HepG2 (cell line): Measurements from ENCODE around the gene ADCY7. TPM values are rescaled to one million over a fixed set of nuclear protein-coding genes. Genes with fewer than 3 reads are reported as not detected.

ENCODE experiments used
- ATAC-seq: fragments of 200-7000 bp; cut with Tn5 transposase; 3 replicates; pipeline ENCODE4 v1.9.1; 2020; ENCODE audit warnings: mild to moderate bottlenecking, moderate library complexity
- BruUV-seq: library from RNA; stranded (reverse); fragments of 400-500 nt; replicated peaks from 2 replicates; lab custom pipeline; 2021; lab: Mats Ljungman, UMichigan
- CTCF ChIA-PET: fragments of 300-600 bp; formaldehyde crosslinking; extraction: SDS; loops from one replicate; lab custom pipeline; 2021; ENCODE audit warnings: low total read pairs, inconsistent platforms, low intra/inter-chr PET ratio; lab: Yijun Ruan, JAX
- POLR2A ChIA-PET: fragments of 350-600 bp; sonication (Branson Sonifier 250); formaldehyde crosslinking; loops from one replicate; lab custom pipeline; 2020; ENCODE audit warnings: antibody characterized with exemption, inconsistent platforms; lab: Yijun Ruan, JAX
- DNase-seq: peaks from one replicate; pipeline ENCODE4 v3.0.0-alpha.2; 2015; ENCODE audit warnings: low spot score
- FAIRE-seq: peaks from 3 replicates; lab custom pipeline; 2011; peaks lifted over from hg19 to GRCh38; lab: Jason Lieb, UNC
- H2AFZ ChIP-seq: one replicate; pipeline ENCODE4 v1.6.1; 2011; ENCODE audit warnings: low read length, inconsistent platforms
- H3K27ac ChIP-seq: fragments of 300-600 bp; 3 replicates; pipeline ENCODE4 v1.8.0; 2011; ENCODE audit warnings: mixed run types, mild to moderate bottlenecking, mixed read lengths, low read length, inconsistent platforms; ENCODE audit not compliant: insufficient read depth; ENCODE audit errors: extremely low read length
- H3K27me3 ChIP-seq, 2 experiments: fragments of 200-600 bp in 1 of 2; 2 replicates in 1 of 2; 3 replicates in 1 of 2; pipeline versions ENCODE4 v1.6.0 to v1.8.0; 2011; ENCODE audit warnings: low read length in 2 of 2, mild to moderate bottlenecking in 2 of 2, moderate library complexity in 2 of 2, inconsistent platforms in 1 of 2; ENCODE audit not compliant: insufficient read depth in 2 of 2, control insufficient read depth in 1 of 2
- H3K36me3 ChIP-seq, 2 experiments: fragments of 200-600 bp in 1 of 2; replicated peaks in 1 of 2; 2 replicates in 1 of 2; 3 replicates in 1 of 2; pipeline versions ENCODE4 v1.5.1 to v1.8.0; 2011; ENCODE audit warnings: low read length in 2 of 2, inconsistent platforms in 1 of 2; ENCODE audit not compliant: insufficient read depth in 2 of 2, control insufficient read depth in 1 of 2
- H3K4me1 ChIP-seq: 2 replicates; pipeline ENCODE4 v1.5.1; 2012; ENCODE audit warnings: low read length, inconsistent platforms; ENCODE audit not compliant: insufficient read depth
- H3K4me2 ChIP-seq: 2 replicates; pipeline ENCODE4 v1.6.0; 2011; ENCODE audit warnings: low read depth, low read length, inconsistent platforms
- H3K4me3 ChIP-seq, 3 experiments: fragments of 200-600 bp in 1 of 3; sonication (generic), shearing (Covaris generic) in 1 of 3; replicated peaks in 1 of 3; 2 replicates each; pipeline ENCODE4 v1.5.1; 2011 to 2016; ENCODE audit warnings: low read length in 3 of 3, inconsistent platforms in 2 of 3, low read depth in 2 of 3, mild to moderate bottlenecking in 2 of 3, control low read depth in 1 of 3, mixed read lengths in 1 of 3; ENCODE audit not compliant: insufficient read depth in 1 of 3
- H3K79me2 ChIP-seq: one replicate; pipeline ENCODE4 v1.6.1; 2011; ENCODE audit warnings: low read length, inconsistent platforms; ENCODE audit not compliant: insufficient read depth
- H3K9ac ChIP-seq: 2 replicates; pipeline ENCODE4 v1.6.0; 2011; ENCODE audit warnings: mild to moderate bottlenecking, low read depth, low read length, inconsistent platforms; ENCODE audit not compliant: insufficient read depth
- H3K9me3 ChIP-seq: 2 replicates; pipeline ENCODE4 v1.5.1; 2012; ENCODE audit warnings: mild to moderate bottlenecking, low read length
- H4K20me1 ChIP-seq: 2 replicates; pipeline ENCODE4 v1.6.0; 2011; ENCODE audit warnings: inconsistent platforms, mild to moderate bottlenecking, low read length, moderate library complexity; ENCODE audit not compliant: insufficient read depth
- AKAP8 ChIP-seq: sonication (generic); formaldehyde crosslinking; IDR thresholded peaks from 2 replicates; pipeline ENCODE4 v1.5.1; 2020; ENCODE audit warnings: mild to moderate bottlenecking, missing genetic modification reagents
- ARNT ChIP-seq: fragments of 450-650 bp; IDR thresholded peaks from 2 replicates; pipeline ENCODE4 v1.6.1; 2017
- FOSL2 ChIP-seq: sonication (generic); formaldehyde crosslinking; IDR thresholded peaks from 2 replicates; pipeline ENCODE4 v1.4.0; 2020; ENCODE audit warnings: missing genetic modification reagents
- GPBP1L1 ChIP-seq: sonication (generic); formaldehyde crosslinking; IDR thresholded peaks from 2 replicates; pipeline ENCODE4 v1.5.0; 2020; ENCODE audit warnings: mild to moderate bottlenecking, missing genetic modification reagents
- GTF3A ChIP-seq: sonication (generic); formaldehyde crosslinking; conservative IDR thresholded peaks from 2 replicates; pipeline ENCODE4 v1.4.0; 2020; ENCODE audit warnings: mild to moderate bottlenecking, missing genetic modification reagents
- NAIF1 ChIP-seq: sonication (generic); formaldehyde crosslinking; IDR thresholded peaks from 2 replicates; pipeline ENCODE4 v1.5.0; 2020; ENCODE audit warnings: mild to moderate bottlenecking, missing genetic modification reagents, borderline replicate concordance
- NFYC ChIP-seq: IDR thresholded peaks from 2 replicates; pipeline ENCODE4 v1.6.1; 2016; ENCODE audit warnings: missing genetic modification reagents, missing compliant biosample characterization
- SRSF4 ChIP-seq: fragments of 200-400 bp; formaldehyde crosslinking; IDR thresholded peaks from one replicate; pipeline ENCODE4 v1.6.1; 2018; ENCODE audit warnings: mild to moderate bottlenecking, low read depth, low read length, moderate library complexity; ENCODE audit not compliant: poor library complexity, severe bottlenecking
- THAP7 ChIP-seq: sonication (generic); formaldehyde crosslinking; IDR thresholded peaks from 2 replicates; pipeline ENCODE4 v1.8.1; 2023; ENCODE audit warnings: mild to moderate bottlenecking, missing genetic modification reagents
- WIZ ChIP-seq: sonication (generic); formaldehyde crosslinking; IDR thresholded peaks from 2 replicates; pipeline ENCODE4 v1.5.1; 2020; ENCODE audit warnings: mild to moderate bottlenecking, missing genetic modification reagents
- ZFP36L2 ChIP-seq: sonication (generic); formaldehyde crosslinking; IDR thresholded peaks from 2 replicates; pipeline ENCODE4 v1.4.0; 2020; ENCODE audit warnings: missing genetic modification reagents
- ZNF317 ChIP-seq: sonication (generic); formaldehyde crosslinking; IDR thresholded peaks from 2 replicates; pipeline ENCODE4 v1.5.0; 2020; ENCODE audit warnings: mild to moderate bottlenecking, missing genetic modification reagents
- ZNF549 ChIP-seq: sonication (generic); formaldehyde crosslinking; IDR thresholded peaks from 2 replicates; pipeline ENCODE4 v1.5.0; 2020; ENCODE audit warnings: missing genetic modification reagents
- ZNF552 ChIP-seq: sonication (generic); formaldehyde crosslinking; IDR thresholded peaks from 2 replicates; pipeline ENCODE4 v1.9.0; 2022; ENCODE audit warnings: missing genetic modification reagents, mild to moderate bottlenecking, borderline replicate concordance
- ZNF598 ChIP-seq: sonication (generic); formaldehyde crosslinking; IDR thresholded peaks from 2 replicates; pipeline ENCODE4 v1.5.1; 2020; ENCODE audit warnings: mild to moderate bottlenecking, missing genetic modification reagents, borderline replicate concordance
- ZNF687 ChIP-seq: sonication (generic); formaldehyde crosslinking; IDR thresholded peaks from 2 replicates; pipeline ENCODE4 v1.5.1; 2020; ENCODE audit warnings: mild to moderate bottlenecking, missing genetic modification reagents, moderate library complexity
- ZNF891 ChIP-seq: sonication (generic); formaldehyde crosslinking; IDR thresholded peaks from 2 replicates; pipeline ENCODE4 v1.5.0; 2020; ENCODE audit warnings: mild to moderate bottlenecking, missing genetic modification reagents
- whole genome bisulfite sequencing: methylation state at CpG from one replicate; pipeline ENCODE4 v1.1.6; 2017; ENCODE audit warnings: low lambda C conversion rate; 5-methylcytosine and 5-hydroxymethylcytosine counted together
- in situ Hi-C: cut with HindIII; loops from 2 replicates; pipeline ENCODE4 v1.10.0; 2017; ENCODE audit warnings: low pct_unique_long_range_greater_than_20kb; ENCODE audit not compliant: extremely low pct_ligation_motif_present
- intact Hi-C: fragments of 100-400 bp; cut with micrococcal nuclease; formaldehyde crosslinking; loops from one replicate; pipeline ENCODE4 v1.10.0; 2022; ENCODE audit not compliant: unreplicated experiment
- polyA plus RNA-seq, 8 experiments: library from polyadenylated mRNA; depleted of rRNA in 3 of 8; stranded (reverse) in 7 of 8; unstranded in 1 of 8; fragments of >200 nt; fragmentation: Illumina TruSeq in 4 of 8; extraction: Trizol in 4 of 8; gene quantifications; 2 replicates each; pipeline versions ENCODE4 v1.2.1 to v1.2.3, GENCODE V29; 2011 to 2016; ENCODE audit warnings: low read depth in 4 of 8, missing spikeins in 1 of 8, mixed read lengths in 1 of 8; ENCODE audit not compliant: insufficient read depth in 1 of 8
- total RNA-seq, 5 experiments: library from RNA; depleted of rRNA; stranded (reverse); fragments of >200 nt; fragmentation: Illumina TruSeq; extraction: Trizol; gene quantifications; 2 replicates each; pipeline ENCODE4 v1.2.3, GENCODE V29; 2016; ENCODE audit warnings: low read depth in 1 of 5

Gene ADCY7
- total and polyA plus RNA-seq, 2 of the 13 experiments (the other 11 are each of a cell fraction or from before 2014, with no cell fraction given) = 2.2 to 4.3 TPM

- intact Hi-C loops = loop anchor here (5.0 kb wide), 1 partner anchor 45 kb away; no protein-coding TSS in a partner anchor
- DNase-seq = no peak
- POLR2A ChIA-PET = interaction anchor here (2.3 kb wide), 1 partner anchor 9 kb away, joined by 6 read pairs; no protein-coding TSS in a partner anchor
- Histone ChIP-seq H3K4me1 (peaks cover 59% of the 10 kb centered on the region), H3K9ac (no peak overlapping the region), H2AFZ (no peak overlapping the region), H3K9me3 (no peaks in the 10 kb centered on the region), H4K20me1 (no peaks in the 10 kb centered on the region), H3K27me3 (peaks cover 0 to 5% of the 10 kb centered on the region in 2 experiments; a peak in 1 of 5 replicates), H3K79me2 (no peaks in the 10 kb centered on the region), H3K27ac (no peak overlapping the region), H3K36me3 (no peaks in the 10 kb centered on the region), H3K4me2 (peak overlapping the region; percentile 66), H3K4me3 (peak overlapping the region in 2 of 3 experiments; percentile 25 to 55; a peak in 3 of 6 replicates)
- in situ Hi-C loops = loop anchor here (5.0 kb wide), 1 partner anchor 35 kb away; the partner anchor contains the start of gene ADCY7
- BruUV-seq = no TSS peak
- FAIRE-seq = no peak
- CTCF ChIA-PET = no interaction called here
- peak; percentile 15 for ATAC-seq
- 20% methylated on average over 18 of the region's 21 CpGs for WGBS
- TF ChIP-seq AKAP8 (no peak), WIZ (CRISPR knock-in tag) (no peak), ZNF687 (CRISPR knock-in tag) (peak; percentile 41; the same call in 1 of the 2 replicates), ZNF598 (CRISPR knock-in tag) (no peak), ZNF317 (CRISPR knock-in tag) (0 out of 2 replicates have a peak, but pooled peaks have one; percentile 44), NFYC (CRISPR knock-in tag) (no peak), ZNF552 (CRISPR knock-in tag) (no peak), FOSL2 (peak; percentile 53; the same call in 1 of the 2 replicates), ZFP36L2 (CRISPR knock-in tag) (no peak), THAP7 (CRISPR knock-in tag) (no peak), SRSF4 (no peak), ZNF891 (no peak), ARNT (no peak), NAIF1 (CRISPR knock-in tag) (no peak), GTF3A (CRISPR knock-in tag) (no peak), GPBP1L1 (CRISPR knock-in tag) (no peak), ZNF549 (CRISPR knock-in tag) (no peak)
These were observed 35.5 kb downstream of the ADCY7 start for GRCh38 chr16:50301626-50302471.
